Measurements from ENCODE around the gene ORC5. TPM values are rescaled to one million over a fixed set of nuclear protein-coding genes. Genes with fewer than 3 reads are reported as not detected.

The ORC5 gene
- total RNA-seq, 3 donors from 2014 or later (not counting 1 experiment from before 2014, with no cell fraction given), result 7.3 to 13.6 (median 11.8) TPM

GRCh38 chr7:104198673-104199278, 9.0 kb downstream of the ORC5 start:
- Histone ChIP-seq H3K4me3 (ENCODE audit: low read length) (no peak overlapping the region), H3K9me3 (ENCODE audit: control insufficient read depth, insufficient read depth, low read length) (peaks cover 3% of the 10 kb centered on the region), H3K4me1 (ENCODE audit: control insufficient read depth, insufficient read depth, low read length) (no peaks in the 10 kb centered on the region), H3K27me3 (ENCODE audit: control insufficient read depth, insufficient read depth, low read length) (no peaks in the 10 kb centered on the region), H3K27ac (ENCODE audit: low read length) (no peak overlapping the region), H3K36me3 (ENCODE audit: control insufficient read depth, insufficient read depth, low read length) (peaks cover 74% of the 10 kb centered on the region)
- intact Hi-C loops (cut with micrococcal nuclease), result no loop called here
- DNase-seq, result no peak
- TF ChIP-seq CTCF (IDR thresholded peaks at IDR 0.05), result no peak
- Mint-ChIP-seq H3K27me3 (ENCODE audit: low read depth in 2 of 2) (no peaks in the 10 kb centered on the region), H3K4me3 (no peak overlapping the region), H3K27ac (no peak overlapping the region), H3K9me3 (no peaks in the 10 kb centered on the region), H3K4me1 (peaks cover 9 to 17% of the 10 kb centered on the region in 2 donors), H3K36me3 (peaks cover 30% of the 10 kb centered on the region)
- no peak for ATAC-seq
- WGBS (ENCODE audit: insufficient coverage), result 98% methylated on average over 6 of the region's 6 CpGs

- ATAC-seq, result no peak
- Mint-ChIP-seq H3K4me1 (peaks cover 6 to 8% of the 10 kb centered on the region in 2 donors), H3K9me3 (no peaks in the 10 kb centered on the region), H3K4me3 (no peak overlapping the region), H3K27ac (no peak overlapping the region), H3K27me3 (ENCODE audit: low read depth in 2 of 2) (no peaks in the 10 kb centered on the region), H3K36me3 (peaks cover 44% of the 10 kb centered on the region)
- intact Hi-C loops (cut with micrococcal nuclease), result no loop called here
- DNase-seq, result no peak
- no peaks in the 10 kb centered on the region for H3K27me3 ChIP-seq (ENCODE audit: control insufficient read depth, insufficient read depth, low read length)
- no peaks in the 10 kb centered on the region for H3K4me1 ChIP-seq (ENCODE audit: control insufficient read depth, insufficient read depth, low read length)
- no peak overlapping the region for H3K27ac ChIP-seq (ENCODE audit: low read length)
- whole genome bisulfite sequencing (ENCODE audit: insufficient coverage), result 78% methylated on average over 1 of the region's 2 CpGs
- peaks cover 3% of the 10 kb centered on the region for H3K9me3 ChIP-seq (ENCODE audit: control insufficient read depth, insufficient read depth, low read length)
- TF ChIP-seq CTCF (IDR thresholded peaks at IDR 0.05), result no peak
- peaks cover 66% of the 10 kb centered on the region for H3K36me3 ChIP-seq (ENCODE audit: control insufficient read depth, insufficient read depth, low read length)
- no peak overlapping the region for H3K4me3 ChIP-seq (ENCODE audit: low read length)
These were observed 11.7 kb downstream of the ORC5 start for GRCh38 chr7:104196161-104196560.

GRCh38 chr7:104192434-104192833, 15.4 kb downstream of the ORC5 start:
- no CpG with 5 or more reads among the region's 1 CpG for WGBS (ENCODE audit: insufficient coverage)
- intact Hi-C loops (cut with micrococcal nuclease), result no loop called here
- TF ChIP-seq CTCF (IDR thresholded peaks at IDR 0.05), result no peak
- no peaks in the 10 kb centered on the region for H3K4me1 Mint-ChIP-seq
- Histone ChIP-seq H3K36me3 (ENCODE audit: control insufficient read depth, insufficient read depth, low read length) (peaks cover 60% of the 10 kb centered on the region), H3K27ac (ENCODE audit: low read length) (no peak overlapping the region), H3K4me1 (ENCODE audit: control insufficient read depth, insufficient read depth, low read length) (no peaks in the 10 kb centered on the region), H3K9me3 (ENCODE audit: control insufficient read depth, insufficient read depth, low read length) (no peaks in the 10 kb centered on the region), H3K4me3 (ENCODE audit: low read length) (no peak overlapping the region), H3K27me3 (ENCODE audit: control insufficient read depth, insufficient read depth, low read length) (no peaks in the 10 kb centered on the region)
- peaks cover 20% of the 10 kb centered on the region for H3K36me3 Mint-ChIP-seq
- ATAC-seq (no peak), DNase-seq (no peak)
- H3K9me3 Mint-ChIP-seq, result no peaks in the 10 kb centered on the region
- H3K27ac Mint-ChIP-seq, result no peak overlapping the region
- no peak overlapping the region for H3K4me3 Mint-ChIP-seq
- H3K27me3 Mint-ChIP-seq (ENCODE audit: low read depth in 2 of 2), result no peaks in the 10 kb centered on the region

GRCh38 chr7:104185346-104185745, 22.5 kb downstream of the ORC5 start:
- H3K4me3 Mint-ChIP-seq, result no peak overlapping the region
- peaks cover 6% of the 10 kb centered on the region for H3K36me3 Mint-ChIP-seq
- Histone ChIP-seq H3K36me3 (ENCODE audit: control insufficient read depth, insufficient read depth, low read length) (peaks cover 46% of the 10 kb centered on the region), H3K27me3 (ENCODE audit: control insufficient read depth, insufficient read depth, low read length) (no peaks in the 10 kb centered on the region), H3K4me3 (ENCODE audit: low read length) (no peak overlapping the region), H3K27ac (ENCODE audit: low read length) (no peak overlapping the region), H3K9me3 (ENCODE audit: control insufficient read depth, insufficient read depth, low read length) (no peaks in the 10 kb centered on the region), H3K4me1 (ENCODE audit: control insufficient read depth, insufficient read depth, low read length) (no peaks in the 10 kb centered on the region)
- TF ChIP-seq CTCF (IDR thresholded peaks at IDR 0.05), result no peak
- ATAC-seq, result no peak
- DNase-seq, result no peak
- intact Hi-C loops (cut with micrococcal nuclease), result no loop called here
- H3K9me3 Mint-ChIP-seq, result no peaks in the 10 kb centered on the region
- peaks cover 0 to 5% of the 10 kb centered on the region in 2 donors for H3K4me1 Mint-ChIP-seq
- no peak overlapping the region for H3K27ac Mint-ChIP-seq
- 95% methylated on average over 2 of the region's 3 CpGs for WGBS (ENCODE audit: insufficient coverage)
- no peaks in the 10 kb centered on the region for H3K27me3 Mint-ChIP-seq (ENCODE audit: low read depth in 2 of 2)

All from natural killer cell (primary cell).